ENCODE results near the gene TUSC7. TPM values are rescaled to one million over a fixed set of nuclear protein-coding genes. Genes with fewer than 3 reads are reported as not detected.

Gene TUSC7
- total and polyA plus RNA-seq, 2 of the 4 experiments (the other 2 are of a cell fraction): not detected

DNA sequence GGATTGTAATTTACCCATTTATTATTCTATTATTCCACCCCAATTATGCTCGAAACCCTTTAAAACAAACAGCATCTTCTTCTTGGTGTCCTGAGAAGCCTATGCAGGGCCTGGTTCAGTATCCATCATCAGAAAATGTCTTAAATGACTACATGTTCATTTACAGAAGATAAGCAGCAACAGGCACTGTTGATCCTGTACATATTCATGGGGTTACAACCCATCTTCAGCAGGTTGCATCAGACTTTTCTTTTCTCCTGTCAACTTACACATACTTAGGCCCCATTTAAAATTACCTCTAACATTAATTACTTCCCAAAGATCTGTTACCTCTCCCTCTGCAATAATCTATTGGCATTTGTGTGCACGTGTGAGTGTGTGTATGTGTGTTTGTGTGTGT is 18.9 kb downstream of the TUSC7 start:
- Histone ChIP-seq H3K4me1 (ENCODE audit: control insufficient read depth, insufficient read depth, low read length) (no peaks in the 10 kb centered on the region), H3K4me2 (ENCODE audit: low read depth, low read length) (no peak overlapping the region), H4K91ac (ENCODE audit: insufficient read depth, low read depth, low read length) (no peak overlapping the region), H3K27ac (ENCODE audit: insufficient read depth, low read length) (no peak overlapping the region), H3K9me1 (ENCODE audit: insufficient read depth, low read length) (no peaks in the 10 kb centered on the region), H3K9me3 (ENCODE audit: control insufficient read depth, insufficient read depth, low read length) (no peaks in the 10 kb centered on the region), H2BK5ac (ENCODE audit: low read depth, low read length, poor library complexity, severe bottlenecking) (no peak overlapping the region), H3K36me3 (ENCODE audit: control insufficient read depth, insufficient read depth, low read length) (no peaks in the 10 kb centered on the region), H4K8ac (ENCODE audit: low read depth in 2 of 2, low read length in 2 of 2) (no peak overlapping the region), H3K9ac (ENCODE audit: low read depth, low read length) (no peak overlapping the region), H3K14ac (replicated peaks; ENCODE audit: low read depth, low read length) (no peak overlapping the region), H2AK9ac (replicated peaks; ENCODE audit: low read depth, low read length, poor library complexity) (no peak overlapping the region), H2AFZ (replicated peaks; ENCODE audit: low read length, poor library complexity) (no peak overlapping the region), H3K79me1 (ENCODE audit: low read depth in 1 of 2, low read length in 2 of 2) (no peaks in the 10 kb centered on the region), H3K56ac (ENCODE audit: extremely low read depth, insufficient read depth, low read length) (no peak overlapping the region), H4K5ac (ENCODE audit: low read depth, low read length) (no peak overlapping the region), H3K18ac (ENCODE audit: low read depth, low read length) (no peak overlapping the region), H3K4ac (ENCODE audit: low read depth, low read length) (no peak overlapping the region), H2AK5ac (ENCODE audit: low read depth, low read length) (no peak overlapping the region), H3K23ac (ENCODE audit: low read depth, low read length) (no peak overlapping the region), H2BK120ac (ENCODE audit: low read depth, low read length) (no peak overlapping the region), H2BK20ac (ENCODE audit: low read depth, low read length) (no peak overlapping the region), H4K20me1 (ENCODE audit: insufficient read depth, low read length) (no peaks in the 10 kb centered on the region), H3K27me3 (ENCODE audit: control insufficient read depth, insufficient read depth, low read length) (no peaks in the 10 kb centered on the region), H3K4me3 (ENCODE audit: insufficient read depth, low read depth, low read length) (no peak overlapping the region), H2BK15ac (ENCODE audit: low read depth, low read length) (no peak overlapping the region)
- no peak for TF ChIP-seq RAD21 (IDR thresholded peaks at IDR 0.05; ENCODE audit: low read length)
- intact Hi-C loops (cut with micrococcal nuclease) (no loop called here), in situ Hi-C loops (cut with MboI; ENCODE audit: low sequenced_read_pairs) (no loop called here), dilution Hi-C loops (cut with HindIII; ENCODE audit: low sequenced_read_pairs, unreplicated experiment) (no loop called here)
- ATAC-seq (ENCODE audit: low read depth) (no peak), DNase-seq (no peak)
- WGBS, 2 experiments (ENCODE audit: extremely low coverage in 2 of 2, insufficient read length in 1 of 2): no CpG with 5 or more reads among the region's 2 CpGs
- ChIA-PET POLR2A (ENCODE audit: unreplicated experiment) (no interaction called here), CTCF (no interaction called here)
- BruUV-seq (replicated peaks): no TSS peak
